Measurements from ENCODE around the gene OPRM1.

DNA sequence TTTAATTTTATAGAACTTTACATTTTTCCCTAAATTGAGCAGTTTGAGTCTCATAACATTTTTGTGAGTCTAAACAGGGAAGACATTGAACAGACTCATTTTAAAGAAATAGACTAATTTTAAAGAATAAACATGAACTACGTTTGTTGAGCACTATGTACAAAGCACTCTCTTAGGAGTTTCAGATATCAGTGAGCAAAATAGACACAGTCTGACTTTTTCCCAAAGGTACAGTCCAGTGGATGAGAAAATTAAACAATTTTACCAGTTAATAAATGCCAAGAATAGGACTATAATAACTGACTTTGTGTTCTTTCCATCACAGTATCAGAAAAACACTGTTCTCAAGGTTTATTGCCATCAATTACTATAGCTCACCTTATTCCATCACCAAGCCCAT lies 18.1 kb downstream of the OPRM1 start:
- TF ChIP-seq, protein P1, sequence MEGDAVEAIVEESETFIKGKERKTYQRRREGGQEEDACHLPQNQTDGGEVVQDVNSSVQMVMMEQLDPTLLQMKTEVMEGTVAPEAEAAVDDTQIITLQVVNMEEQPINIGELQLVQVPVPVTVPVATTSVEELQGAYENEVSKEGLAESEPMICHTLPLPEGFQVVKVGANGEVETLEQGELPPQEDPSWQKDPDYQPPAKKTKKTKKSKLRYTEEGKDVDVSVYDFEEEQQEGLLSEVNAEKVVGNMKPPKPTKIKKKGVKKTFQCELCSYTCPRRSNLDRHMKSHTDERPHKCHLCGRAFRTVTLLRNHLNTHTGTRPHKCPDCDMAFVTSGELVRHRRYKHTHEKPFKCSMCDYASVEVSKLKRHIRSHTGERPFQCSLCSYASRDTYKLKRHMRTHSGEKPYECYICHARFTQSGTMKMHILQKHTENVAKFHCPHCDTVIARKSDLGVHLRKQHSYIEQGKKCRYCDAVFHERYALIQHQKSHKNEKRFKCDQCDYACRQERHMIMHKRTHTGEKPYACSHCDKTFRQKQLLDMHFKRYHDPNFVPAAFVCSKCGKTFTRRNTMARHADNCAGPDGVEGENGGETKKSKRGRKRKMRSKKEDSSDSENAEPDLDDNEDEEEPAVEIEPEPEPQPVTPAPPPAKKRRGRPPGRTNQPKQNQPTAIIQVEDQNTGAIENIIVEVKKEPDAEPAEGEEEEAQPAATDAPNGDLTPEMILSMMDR (IDR thresholded peaks at IDR 0.05): no peak
- TF ChIP-seq POLR2A (IDR thresholded peaks at IDR 0.05) (no peak), EP300 (IDR thresholded peaks at IDR 0.05) (no peak)
